Measurements from ENCODE around the gene AHI1.
"Not testable (repeated sequence)": the region's sequence is repeated elsewhere in the genome, so short reads cannot be mapped to it uniquely, and the experiment has no call there.

Gene AHI1

GRCh38 chr6:135250751-135251497 lies 246.6 kb downstream of the AHI1 start:
- Mint-ChIP-seq H3K9me3 (no peaks in the 10 kb centered on the region), H3K27me3 (peaks cover 6% of the 10 kb centered on the region), H3K4me3 (no peak overlapping the region), H3K4me1 (no peaks in the 10 kb centered on the region), H3K27ac (ENCODE audit: low read depth) (no peak overlapping the region), H3K36me3 (ENCODE audit: insufficient read depth) (no peaks in the 10 kb centered on the region)
- DNase-seq (ENCODE audit: low spot score in 2 of 2) (no peak), ATAC-seq (replicated peaks; ENCODE audit: extremely low read depth, poor library complexity, severe bottlenecking) (no peak)

DNA sequence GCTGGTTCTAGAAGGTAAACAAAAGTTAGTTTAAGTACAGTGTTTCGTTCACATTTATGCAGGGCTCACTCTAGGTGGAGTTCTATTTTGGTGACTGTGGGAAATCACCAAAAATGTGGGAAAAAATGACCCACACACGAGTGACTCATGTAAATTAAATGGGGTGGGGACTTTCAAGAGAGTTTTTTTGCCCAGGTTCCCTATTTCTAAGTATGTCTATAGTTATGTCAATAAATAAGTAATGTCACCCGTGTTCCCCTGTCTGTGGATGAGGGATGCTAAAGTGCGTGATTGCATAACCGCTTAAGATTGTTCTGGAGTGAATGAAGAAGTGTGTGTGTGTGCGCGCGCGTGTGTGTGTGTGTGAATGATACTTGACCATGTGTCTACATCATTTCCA lies 247.3 kb downstream of the AHI1 start:
- H3K27me3 Mint-ChIP-seq: no peaks in the 10 kb centered on the region
- H3K36me3 Mint-ChIP-seq (ENCODE audit: insufficient read depth): no peaks in the 10 kb centered on the region
- no peak overlapping the region for H3K4me3 Mint-ChIP-seq
- no peaks in the 10 kb centered on the region for H3K9me3 Mint-ChIP-seq
- DNase-seq (ENCODE audit: low spot score in 2 of 2): no peak
- H3K27ac Mint-ChIP-seq (ENCODE audit: low read depth): no peak overlapping the region
- ATAC-seq (replicated peaks; ENCODE audit: extremely low read depth, poor library complexity, severe bottlenecking): no peak
- no peaks in the 10 kb centered on the region for H3K4me1 Mint-ChIP-seq

- not testable (repeated sequence) for DNase-seq (ENCODE audit: low spot score in 2 of 2); H3K27ac Mint-ChIP-seq (ENCODE audit: low read depth); H3K36me3 Mint-ChIP-seq (ENCODE audit: insufficient read depth); ATAC-seq (replicated peaks; ENCODE audit: extremely low read depth, poor library complexity, severe bottlenecking); H3K4me1 Mint-ChIP-seq; H3K9me3 Mint-ChIP-seq; H3K4me3 Mint-ChIP-seq; H3K27me3 Mint-ChIP-seq
Measured at GRCh38 chr6:135246412-135247012, 251.0 kb downstream of the AHI1 start.

GRCh38 chr6:135244805-135245204 lies 252.7 kb downstream of the AHI1 start:
- Mint-ChIP-seq H3K4me1 (no peaks in the 10 kb centered on the region), H3K4me3 (no peak overlapping the region), H3K9me3 (no peaks in the 10 kb centered on the region), H3K27ac (ENCODE audit: low read depth) (no peak overlapping the region), H3K36me3 (ENCODE audit: insufficient read depth) (no peaks in the 10 kb centered on the region), H3K27me3 (no peaks in the 10 kb centered on the region)
- no peak for DNase-seq (ENCODE audit: low spot score in 2 of 2)
- ATAC-seq (replicated peaks; ENCODE audit: extremely low read depth, poor library complexity, severe bottlenecking): no peak

DNA sequence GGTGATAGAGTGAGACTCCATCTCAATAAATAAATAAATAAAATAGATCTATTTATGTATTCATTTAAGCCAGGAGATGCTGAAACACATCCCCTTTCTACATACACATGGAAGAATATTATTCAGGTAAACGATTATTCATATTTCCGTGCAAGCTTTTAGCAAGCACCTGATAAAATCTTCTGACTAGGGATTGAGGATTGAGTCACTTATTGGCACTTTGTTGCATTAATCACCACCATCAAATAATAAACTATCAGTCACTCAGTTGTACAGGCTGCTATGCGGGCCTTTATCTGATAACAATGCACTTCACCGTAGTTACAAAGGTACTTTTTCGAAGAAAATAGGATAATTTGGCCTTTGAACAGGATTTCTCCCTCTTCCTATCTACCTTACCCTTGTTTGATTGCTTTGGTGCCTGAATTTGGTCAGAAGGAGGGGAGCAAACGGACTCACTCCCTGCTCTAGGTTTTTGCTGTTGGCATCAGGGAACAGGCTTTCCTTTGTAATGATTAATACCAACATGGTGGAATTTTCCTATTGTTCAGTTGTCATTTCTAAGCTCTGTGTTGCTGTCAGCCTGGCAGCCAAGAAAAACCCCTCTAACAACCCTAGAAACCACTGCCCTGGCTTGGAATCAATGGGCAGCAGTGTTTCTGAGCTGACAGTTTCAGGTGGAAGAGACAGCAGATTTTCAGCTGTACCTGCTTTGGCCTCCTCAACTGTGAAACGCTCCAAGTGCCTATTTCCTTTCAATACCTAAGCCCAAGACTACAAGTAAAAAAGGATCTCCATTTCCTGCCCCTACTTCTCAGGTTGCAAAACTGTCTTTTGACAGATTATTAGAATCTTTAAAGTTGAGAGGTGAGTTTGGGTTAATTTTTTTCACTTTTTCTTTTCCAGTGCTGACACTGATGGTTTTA lies 253.4 kb downstream of the AHI1 start:
- no peaks in the 10 kb centered on the region for H3K27me3 Mint-ChIP-seq
- DNase-seq (ENCODE audit: low spot score in 2 of 2) (no peak), ATAC-seq (replicated peaks; ENCODE audit: extremely low read depth, poor library complexity, severe bottlenecking) (no peak)
- no peaks in the 10 kb centered on the region for H3K36me3 Mint-ChIP-seq (ENCODE audit: insufficient read depth)
- no peak overlapping the region for H3K4me3 Mint-ChIP-seq
- H3K4me1 Mint-ChIP-seq: no peaks in the 10 kb centered on the region
- H3K27ac Mint-ChIP-seq (ENCODE audit: low read depth): no peak overlapping the region
- H3K9me3 Mint-ChIP-seq: no peaks in the 10 kb centered on the region

DNA sequence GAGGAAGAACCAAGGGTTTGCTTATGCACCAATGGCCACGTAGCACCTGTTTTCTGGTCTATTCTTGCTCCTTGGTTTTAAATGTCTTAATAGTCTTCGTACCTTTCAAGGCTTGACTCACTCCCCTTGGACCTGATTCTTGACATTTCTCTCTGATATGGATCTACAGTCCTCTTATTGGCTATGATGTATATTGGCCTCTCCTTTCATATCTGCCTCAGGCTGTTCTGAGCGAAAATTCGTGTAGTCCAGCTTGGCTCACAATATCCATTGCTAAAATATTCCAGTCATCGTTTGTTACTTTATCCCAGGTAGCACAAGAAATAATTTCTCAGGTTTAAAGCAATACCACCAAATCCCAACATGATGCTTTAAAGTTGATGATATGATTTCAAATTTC lies 256.8 kb downstream of the AHI1 start:
- DNase-seq (ENCODE audit: low spot score in 2 of 2): no peak
- Mint-ChIP-seq H3K27me3 (no peaks in the 10 kb centered on the region), H3K4me1 (peaks cover 6% of the 10 kb centered on the region), H3K36me3 (ENCODE audit: insufficient read depth) (no peaks in the 10 kb centered on the region), H3K4me3 (no peak overlapping the region), H3K27ac (ENCODE audit: low read depth) (no peak overlapping the region), H3K9me3 (no peaks in the 10 kb centered on the region)
- ATAC-seq (replicated peaks; ENCODE audit: extremely low read depth, poor library complexity, severe bottlenecking): no peak

GRCh38 chr6:135236732-135237131 lies 260.8 kb downstream of the AHI1 start:
- no peak overlapping the region for H3K4me3 Mint-ChIP-seq
- no peak overlapping the region for H3K27ac Mint-ChIP-seq (ENCODE audit: low read depth)
- peaks cover 6% of the 10 kb centered on the region for H3K4me1 Mint-ChIP-seq

DNA sequence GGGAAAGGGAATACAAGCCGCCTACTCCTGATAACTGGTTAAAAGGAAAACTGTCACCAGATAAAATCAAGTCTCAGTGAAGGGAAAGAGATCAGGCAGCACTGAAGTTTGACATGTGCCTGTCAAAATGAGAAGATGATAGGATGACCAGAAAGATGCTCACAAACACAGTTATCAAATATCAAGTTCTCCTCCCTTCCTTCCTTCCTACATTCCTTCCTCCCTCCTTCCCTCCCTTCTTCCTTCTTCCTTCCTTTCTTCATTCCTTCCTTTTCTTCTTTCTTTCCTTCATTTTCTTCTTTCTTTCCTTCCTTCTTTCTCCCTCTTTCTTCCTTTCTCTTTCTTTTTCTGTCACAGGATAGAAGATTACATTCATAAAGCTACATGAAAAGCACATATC lies 261.2 kb downstream of the AHI1 start:
- Mint-ChIP-seq H3K4me3 (no peak overlapping the region), H3K27me3 (no peaks in the 10 kb centered on the region), H3K9me3 (no peaks in the 10 kb centered on the region), H3K36me3 (ENCODE audit: insufficient read depth) (no peaks in the 10 kb centered on the region), H3K27ac (ENCODE audit: low read depth) (no peak overlapping the region), H3K4me1 (peaks cover 6% of the 10 kb centered on the region)
- DNase-seq (ENCODE audit: low spot score in 2 of 2) (no peak), ATAC-seq (replicated peaks; ENCODE audit: extremely low read depth, poor library complexity, severe bottlenecking) (no peak)

More at GRCh38 chr6:135236732-135237131, 260.8 kb downstream of the AHI1 start:
- ATAC-seq (replicated peaks; ENCODE audit: extremely low read depth, poor library complexity, severe bottlenecking) (no peak), DNase-seq (ENCODE audit: low spot score in 2 of 2) (no peak)
- Mint-ChIP-seq H3K27me3 (no peaks in the 10 kb centered on the region), H3K9me3 (no peaks in the 10 kb centered on the region), H3K36me3 (ENCODE audit: insufficient read depth) (no peaks in the 10 kb centered on the region)

GRCh38 chr6:135235716-135236115 lies 261.8 kb downstream of the AHI1 start:
- H3K27me3 Mint-ChIP-seq: no peaks in the 10 kb centered on the region
- peaks cover 6% of the 10 kb centered on the region for H3K4me1 Mint-ChIP-seq
- no peaks in the 10 kb centered on the region for H3K9me3 Mint-ChIP-seq
- H3K27ac Mint-ChIP-seq (ENCODE audit: low read depth): no peak overlapping the region
- ATAC-seq (replicated peaks; ENCODE audit: extremely low read depth, poor library complexity, severe bottlenecking) (no peak), DNase-seq (ENCODE audit: low spot score in 2 of 2) (no peak)
- H3K4me3 Mint-ChIP-seq: no peak overlapping the region
- no peaks in the 10 kb centered on the region for H3K36me3 Mint-ChIP-seq (ENCODE audit: insufficient read depth)

DNA sequence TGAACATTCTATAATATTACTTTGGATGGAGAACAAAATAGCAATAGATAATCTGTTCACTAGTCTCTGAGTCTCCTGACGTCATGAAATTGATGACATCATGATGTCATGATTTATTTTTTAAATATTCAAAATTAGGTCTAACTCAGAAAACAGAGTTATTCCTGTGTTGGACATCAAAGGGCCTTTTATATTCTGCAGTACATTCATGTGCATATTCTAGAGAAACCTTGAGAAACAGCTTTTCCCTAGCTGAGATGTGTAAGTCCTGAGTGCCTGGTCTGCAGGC lies 263.1 kb downstream of the AHI1 start:
- no peak for DNase-seq (ENCODE audit: low spot score in 2 of 2)
- H3K36me3 Mint-ChIP-seq (ENCODE audit: insufficient read depth): no peaks in the 10 kb centered on the region
- H3K27me3 Mint-ChIP-seq: no peaks in the 10 kb centered on the region
- no peaks in the 10 kb centered on the region for H3K9me3 Mint-ChIP-seq
- ATAC-seq (replicated peaks; ENCODE audit: extremely low read depth, poor library complexity, severe bottlenecking): no peak
- H3K27ac Mint-ChIP-seq (ENCODE audit: low read depth): no peak overlapping the region
- H3K4me3 Mint-ChIP-seq: no peak overlapping the region
- H3K4me1 Mint-ChIP-seq: peaks cover 6% of the 10 kb centered on the region

DNA sequence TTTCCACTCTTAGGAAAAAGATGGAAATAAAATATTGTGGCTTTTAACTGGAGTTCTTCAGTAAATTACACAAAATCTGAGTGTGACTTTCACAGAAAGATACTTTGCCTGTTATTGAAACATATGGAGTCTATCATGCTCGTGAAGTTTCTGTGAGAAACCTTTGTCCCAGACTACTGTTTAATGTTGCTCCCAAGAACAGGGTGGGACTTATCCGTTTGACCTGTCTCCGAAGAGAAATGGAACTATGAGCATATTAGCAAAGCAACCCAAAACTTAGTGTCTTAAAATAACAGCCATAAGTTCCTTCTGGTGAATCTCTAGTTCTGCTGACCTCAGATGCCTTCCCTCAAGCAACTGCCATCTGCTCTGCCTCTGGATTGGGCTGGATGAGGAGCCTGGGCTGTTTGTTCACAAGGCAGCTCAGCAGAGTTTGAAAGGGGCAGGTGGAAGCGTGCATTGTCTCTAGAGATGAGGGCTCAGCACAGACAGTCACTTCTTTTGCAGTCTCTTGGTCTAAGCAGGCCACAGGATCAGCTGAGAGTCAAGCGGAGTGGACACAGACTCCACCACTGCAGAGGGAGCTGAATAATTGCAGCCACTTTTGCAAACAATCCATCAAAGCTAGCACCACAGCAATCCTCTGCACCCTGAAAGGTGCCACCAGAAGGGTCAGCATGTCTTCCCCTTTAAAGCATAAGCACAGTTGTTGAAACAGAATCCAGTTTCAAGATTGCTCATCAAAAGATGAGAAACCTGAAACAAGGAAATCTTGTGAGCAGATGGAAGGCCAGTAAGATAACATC lies 263.7 kb downstream of the AHI1 start:
- no peaks in the 10 kb centered on the region for H3K27me3 Mint-ChIP-seq
- H3K27ac Mint-ChIP-seq (ENCODE audit: low read depth): no peak overlapping the region
- no peaks in the 10 kb centered on the region for H3K36me3 Mint-ChIP-seq (ENCODE audit: insufficient read depth)
- H3K4me3 Mint-ChIP-seq: no peak overlapping the region
- H3K9me3 Mint-ChIP-seq: no peaks in the 10 kb centered on the region
- H3K4me1 Mint-ChIP-seq: peaks cover 6% of the 10 kb centered on the region
- ATAC-seq (replicated peaks; ENCODE audit: extremely low read depth, poor library complexity, severe bottlenecking) (no peak), DNase-seq (ENCODE audit: low spot score in 2 of 2) (no peak)
